SU-DHL-6 (cell line): ENCODE results near the gene MEIS2.

ENCODE experiments used
- H2AFZ ChIP-seq: fragments of 200-600 bp; sonication (generic); 2 replicates; pipeline ENCODE4 v1.6.1; 2014; ENCODE audit warnings: low read depth, mild to moderate bottlenecking, moderate library complexity, mixed read lengths, antibody characterized with exemption, low read length; ENCODE audit not compliant: severe bottlenecking
- H3F3A ChIP-seq: fragments of 200-600 bp; shearing (Covaris generic); 2 replicates; pipeline ENCODE4 v1.6.0; 2016; ENCODE audit warnings: antibody characterized with exemption, mild to moderate bottlenecking; ENCODE audit not compliant: insufficient read depth
- H3K27ac ChIP-seq: fragments of 200-600 bp; sonication (generic); 2 replicates; pipeline ENCODE4 v1.5.1; 2016; ENCODE audit warnings: low read depth, mild to moderate bottlenecking, low read length, moderate library complexity, mixed read lengths
- H3K27me3 ChIP-seq: fragments of 200-600 bp; sonication (generic), shearing (Covaris generic); 2 replicates; pipeline ENCODE4 v1.6.0; 2014; ENCODE audit warnings: mild to moderate bottlenecking, low read length
- H3K36me3 ChIP-seq: fragments of 200-600 bp; sonication (generic); 2 replicates; pipeline ENCODE4 v1.6.1; 2014; ENCODE audit warnings: mild to moderate bottlenecking, low read length, mixed read lengths
- H3K4me2 ChIP-seq: fragments of 300-600, 200-600 bp; shearing (Covaris generic), sonication (generic); 2 replicates; pipeline ENCODE4 v1.6.0; 2014; ENCODE audit warnings: low read length, low read depth, mild to moderate bottlenecking; ENCODE audit not compliant: poor library complexity, severe bottlenecking
- H3K4me3 ChIP-seq: fragments of 200-600 bp; sonication (generic); 2 replicates; pipeline ENCODE4 v1.5.1; 2014; ENCODE audit warnings: antibody characterized with exemption, low read length, mild to moderate bottlenecking, mixed read lengths; ENCODE audit not compliant: insufficient read depth, poor library complexity, severe bottlenecking
- H3K79me2 ChIP-seq: fragments of 200-600 bp; sonication (generic); 2 replicates; pipeline ENCODE4 v1.6.1; 2014; ENCODE audit warnings: mild to moderate bottlenecking, low read length, moderate library complexity; ENCODE audit not compliant: insufficient read depth
- H3K9ac ChIP-seq: fragments of 200-600 bp; sonication (generic); 2 replicates; pipeline ENCODE4 v1.7.0; 2014; ENCODE audit warnings: mild to moderate bottlenecking, low read length
- H3K9me2 ChIP-seq: fragments of 200-600 bp; sonication (generic); replicated peaks from 2 replicates; pipeline ENCODE4 v1.6.1; 2014; ENCODE audit warnings: low read length; ENCODE audit not compliant: insufficient read depth
- H3K9me3 ChIP-seq: fragments of 200-600 bp; sonication (generic); 2 replicates; pipeline ENCODE4 v1.6.1; 2014; ENCODE audit warnings: low read length, mixed read lengths; ENCODE audit not compliant: insufficient read depth
- H4K20me1 ChIP-seq: fragments of 200-600 bp; sonication (generic); 2 replicates; pipeline ENCODE4 v1.6.1; 2014; ENCODE audit warnings: low read depth, mild to moderate bottlenecking, antibody characterized with exemption, low read length, moderate library complexity, mixed read lengths
- EZH2phosphoT487 ChIP-seq: fragments of 200-600 bp; sonication (generic), shearing (Covaris generic); conservative IDR thresholded peaks from 2 replicates; pipeline ENCODE4 v1.6.1; 2018; ENCODE audit warnings: mild to moderate bottlenecking, antibody characterized with exemption, low read length, moderate library complexity, mixed read lengths
- TF ChIP-seq, protein P1 (sequence below): fragments of 200-600 bp; sonication (generic); IDR thresholded peaks from one replicate; pipeline ENCODE4 v1.5.1; 2017; ENCODE audit warnings: antibody characterized with exemption, mild to moderate bottlenecking, low read length, moderate library complexity; ENCODE audit not compliant: insufficient read depth, poor library complexity, severe bottlenecking

Gene MEIS2

DNA sequence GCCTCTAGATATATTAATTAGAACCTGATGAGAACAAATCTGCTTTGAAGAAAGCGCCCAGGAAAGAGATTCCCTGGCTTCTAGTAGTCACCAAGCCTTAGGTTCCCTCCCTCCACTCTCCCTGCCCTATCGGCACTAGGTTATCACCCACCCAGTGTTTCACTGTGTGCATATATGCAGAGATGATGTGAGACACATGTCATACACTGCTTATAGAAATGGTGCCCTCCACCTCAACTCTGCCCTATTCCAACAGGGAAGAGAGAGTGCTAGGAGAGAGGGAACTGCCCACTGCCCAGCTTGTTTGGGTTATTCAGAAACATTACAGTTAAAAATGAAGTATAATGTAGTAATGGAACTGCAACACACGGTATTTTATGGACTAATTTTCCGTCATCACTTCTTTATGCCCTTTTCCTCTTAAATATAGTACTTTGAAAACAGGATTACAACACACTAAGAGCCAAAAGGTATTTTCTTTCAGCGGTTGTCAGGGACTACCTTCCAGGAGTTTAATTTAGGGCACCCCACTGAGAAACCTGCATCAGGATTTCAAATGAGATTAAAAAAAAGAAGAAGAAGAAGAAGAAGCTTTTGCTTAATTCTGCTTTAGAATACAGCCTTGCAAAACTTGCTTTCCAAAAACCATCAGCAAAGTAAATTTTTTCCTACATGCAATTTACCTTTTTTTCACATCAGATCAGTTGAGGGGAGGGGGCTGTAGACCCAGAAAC is 55.3 kb downstream of the MEIS2 start:
- H3K9ac ChIP-seq, result no peak overlapping the region

DNA sequence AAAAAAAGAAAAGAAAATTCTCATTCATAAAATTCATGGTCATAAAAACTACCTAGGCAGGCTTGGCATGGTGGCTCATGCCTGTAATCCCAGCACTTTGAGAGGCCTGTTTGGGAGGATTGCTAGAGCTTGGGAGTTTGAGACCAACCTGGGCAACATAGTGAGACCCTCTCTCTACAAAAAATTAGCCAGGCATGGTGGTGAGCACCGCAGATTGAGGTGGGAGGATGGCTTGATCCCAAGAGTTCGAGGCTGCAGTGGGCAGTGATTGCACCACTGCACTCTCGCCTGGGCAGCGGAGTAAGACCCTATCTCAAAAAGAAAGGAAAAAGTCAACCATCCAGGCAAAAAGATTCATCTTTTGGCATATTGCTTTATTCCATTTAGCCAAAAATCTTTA is 58.5 kb downstream of the MEIS2 start:
- Histone ChIP-seq H3K4me2 (no peak overlapping the region), H3K27me3 (no peaks in the 10 kb centered on the region), H3K9me2 (no peaks in the 10 kb centered on the region), H3K9ac (no peak overlapping the region), H4K20me1 (no peaks in the 10 kb centered on the region), H3K4me3 (no peak overlapping the region), H3K9me3 (no peaks in the 10 kb centered on the region), H3K36me3 (no peaks in the 10 kb centered on the region; the same call in 1 of the 2 replicates), H3K27ac (no peak overlapping the region), H3K79me2 (no peaks in the 10 kb centered on the region), H3F3A (no peaks in the 10 kb centered on the region), H2AFZ (no peak overlapping the region)
- TF ChIP-seq, protein P1, sequence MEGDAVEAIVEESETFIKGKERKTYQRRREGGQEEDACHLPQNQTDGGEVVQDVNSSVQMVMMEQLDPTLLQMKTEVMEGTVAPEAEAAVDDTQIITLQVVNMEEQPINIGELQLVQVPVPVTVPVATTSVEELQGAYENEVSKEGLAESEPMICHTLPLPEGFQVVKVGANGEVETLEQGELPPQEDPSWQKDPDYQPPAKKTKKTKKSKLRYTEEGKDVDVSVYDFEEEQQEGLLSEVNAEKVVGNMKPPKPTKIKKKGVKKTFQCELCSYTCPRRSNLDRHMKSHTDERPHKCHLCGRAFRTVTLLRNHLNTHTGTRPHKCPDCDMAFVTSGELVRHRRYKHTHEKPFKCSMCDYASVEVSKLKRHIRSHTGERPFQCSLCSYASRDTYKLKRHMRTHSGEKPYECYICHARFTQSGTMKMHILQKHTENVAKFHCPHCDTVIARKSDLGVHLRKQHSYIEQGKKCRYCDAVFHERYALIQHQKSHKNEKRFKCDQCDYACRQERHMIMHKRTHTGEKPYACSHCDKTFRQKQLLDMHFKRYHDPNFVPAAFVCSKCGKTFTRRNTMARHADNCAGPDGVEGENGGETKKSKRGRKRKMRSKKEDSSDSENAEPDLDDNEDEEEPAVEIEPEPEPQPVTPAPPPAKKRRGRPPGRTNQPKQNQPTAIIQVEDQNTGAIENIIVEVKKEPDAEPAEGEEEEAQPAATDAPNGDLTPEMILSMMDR, result no peak
- TF ChIP-seq EZH2phosphoT487, result no peak

More for the DNA sequence above, 55.3 kb downstream of the MEIS2 start:
- Histone ChIP-seq H3K4me2 (no peak overlapping the region), H3K9me2 (no peaks in the 10 kb centered on the region), H3K27me3 (no peaks in the 10 kb centered on the region), H3K27ac (no peak overlapping the region), H3K79me2 (no peaks in the 10 kb centered on the region), H3F3A (no peaks in the 10 kb centered on the region), H4K20me1 (no peaks in the 10 kb centered on the region), H2AFZ (no peak overlapping the region), H3K36me3 (peaks cover 3% of the 10 kb centered on the region; the same call in 1 of the 2 replicates), H3K4me3 (no peak overlapping the region), H3K9me3 (no peaks in the 10 kb centered on the region)
- TF ChIP-seq, protein P1, result no peak
- TF ChIP-seq EZH2phosphoT487, result no peak

DNA sequence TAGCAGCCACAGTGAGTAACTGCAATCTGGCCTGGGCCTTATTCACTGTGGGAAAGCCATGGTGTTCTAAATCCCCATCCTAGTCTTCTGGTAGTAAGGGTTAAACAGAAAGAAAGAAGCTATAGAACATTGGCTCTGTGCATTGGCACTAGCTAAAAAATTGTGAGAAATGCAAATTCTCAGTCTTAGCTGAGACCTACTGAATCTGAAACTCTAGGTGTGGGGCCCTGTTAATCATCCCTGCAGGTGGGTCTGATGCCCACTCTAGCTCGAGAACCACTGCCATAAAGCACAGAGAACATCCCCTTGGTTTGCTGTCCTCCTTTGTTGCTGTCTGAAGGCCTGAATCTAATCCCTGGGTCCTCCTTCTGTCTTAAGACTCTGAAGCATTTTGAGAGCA is 59.3 kb downstream of the MEIS2 start:
- H4K20me1 ChIP-seq, result no peaks in the 10 kb centered on the region
- TF ChIP-seq, protein P1, result no peak
- TF ChIP-seq EZH2phosphoT487, result no peak
- no peaks in the 10 kb centered on the region for H3K9me2 ChIP-seq
- H3F3A ChIP-seq, result 0 out of 2 replicates have a peak, but pooled peaks cover 2% of the 10 kb centered on the region
- no peaks in the 10 kb centered on the region for H3K9me3 ChIP-seq
- no peak overlapping the region for H3K4me2 ChIP-seq
- peaks cover 5% of the 10 kb centered on the region; the same call in 1 of the 2 replicates for H3K36me3 ChIP-seq
- H3K79me2 ChIP-seq, result no peaks in the 10 kb centered on the region
- no peak overlapping the region for H3K9ac ChIP-seq
- H3K4me3 ChIP-seq, result no peak overlapping the region
- H3K27ac ChIP-seq, result no peak overlapping the region
- no peaks in the 10 kb centered on the region for H3K27me3 ChIP-seq
- H2AFZ ChIP-seq, result no peak overlapping the region
